ENCODE results near the gene RASGRF1. TPM values are rescaled to one million over a fixed set of nuclear protein-coding genes. Genes with fewer than 3 reads are reported as not detected.

The RASGRF1 gene
- total RNA-seq, 1 donor from 2014 or later, result 2.2 TPM

GRCh38 chr15:78985859-78986475, 104.6 kb downstream of the RASGRF1 start:
- no peak for DNase-seq

GRCh38 chr15:78984041-78984440, 106.5 kb downstream of the RASGRF1 start:
- no peak for DNase-seq

GRCh38 chr15:78983146-78983918, 107.2 kb downstream of the RASGRF1 start:
- no peak for DNase-seq

GRCh38 chr15:78982736-78983135, 107.8 kb downstream of the RASGRF1 start:
- DNase-seq, result no peak

GRCh38 chr15:78981532-78982313, 108.9 kb downstream of the RASGRF1 start:
- no peak for DNase-seq

- peak; percentile 87 for DNase-seq
Observed at GRCh38 chr15:78979456-78980320, 110.9 kb downstream of the RASGRF1 start.

- DNase-seq, result no peak
Observed at GRCh38 chr15:78978601-78979179, 111.9 kb downstream of the RASGRF1 start.

- no peak for DNase-seq
Observed at GRCh38 chr15:78977591-78978347, 112.8 kb downstream of the RASGRF1 start.

- DNase-seq, result no peak
Observed at GRCh38 chr15:78977091-78977571, 113.4 kb downstream of the RASGRF1 start.

GRCh38 chr15:78976691-78977090, 113.9 kb downstream of the RASGRF1 start:
- DNase-seq, result no peak

- DNase-seq, result no peak
Observed at GRCh38 chr15:78974272-78974918, 116.2 kb downstream of the RASGRF1 start.

- DNase-seq, result no peak
Observed at GRCh38 chr15:78969687-78970349, 120.8 kb downstream of the RASGRF1 start.

- DNase-seq, result no peak
Observed at GRCh38 chr15:78968539-78969271, 121.9 kb downstream of the RASGRF1 start.

GRCh38 chr15:78968114-78968513, 122.5 kb downstream of the RASGRF1 start:
- DNase-seq, result no peak

GRCh38 chr15:78960308-78960707, 130.3 kb downstream of the RASGRF1 start:
- DNase-seq, result no peak

GRCh38 chr15:78959360-78959759, 131.2 kb downstream of the RASGRF1 start:
- no peak for DNase-seq

- DNase-seq, result no peak
Observed at GRCh38 chr15:78957416-78958093, 133.0 kb downstream of the RASGRF1 start.

GRCh38 chr15:78956937-78957336, 133.6 kb downstream of the RASGRF1 start:
- DNase-seq, result no peak

GRCh38 chr15:78955355-78955754, 135.2 kb downstream of the RASGRF1 start:
- no peak for DNase-seq

All from dermis blood vessel endothelial cell (primary cell).